DMS53 treated with DMSO at 0.1 percent for 48 hours (cell line): Measurements from ENCODE around the gene C11orf54.
A peak's percentile ranks its signal among the peaks of the same experiment; 100 is the strongest.
"Not testable (repeated sequence)": the region's sequence is repeated elsewhere in the genome, so short reads cannot be mapped to it uniquely, and the experiment has no call there.

Experiments
- DNase-seq: peaks from one replicate; lab custom pipeline; 2025; ENCODE audit not compliant: unreplicated experiment; lab: John Stamatoyannopoulos, UW

C11orf54 gene

DNA sequence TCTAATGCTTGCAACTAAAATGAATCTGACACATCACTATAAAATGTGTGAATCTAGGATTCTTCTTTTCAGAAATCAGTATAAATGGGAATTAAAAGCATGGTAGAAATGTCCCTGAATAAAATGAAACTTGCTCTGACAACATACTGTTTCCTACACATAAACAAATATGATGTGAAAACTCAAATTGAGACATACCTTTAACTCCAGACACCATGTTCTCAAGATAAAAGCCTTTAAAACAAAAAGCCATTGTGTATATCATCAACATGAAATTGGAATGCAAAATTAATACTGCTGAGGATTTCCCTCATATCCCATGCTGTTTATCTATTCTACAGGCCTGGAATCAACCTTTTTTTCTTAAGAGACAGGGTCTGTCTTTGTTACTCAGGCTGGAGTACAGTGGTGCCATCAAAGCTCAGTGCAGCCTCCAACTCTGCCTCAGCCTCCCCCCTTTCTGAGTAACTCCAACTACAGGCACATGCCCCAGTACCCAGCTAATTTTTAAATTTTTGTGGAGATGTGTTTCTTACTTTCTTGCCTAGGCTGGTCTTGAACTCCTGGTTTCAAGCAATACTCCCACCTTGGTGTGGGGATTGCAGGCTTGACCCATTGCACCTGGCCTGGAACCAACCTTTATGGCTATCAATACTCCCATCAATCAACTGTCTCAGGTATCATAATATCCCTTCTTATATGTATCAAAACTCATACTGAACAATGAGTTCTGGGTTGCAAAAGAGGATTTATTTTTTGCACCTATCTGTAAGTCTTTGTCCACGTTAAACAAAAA is 6.8 kb upstream of the C11orf54 start:
- no peak for DNase-seq

DNA sequence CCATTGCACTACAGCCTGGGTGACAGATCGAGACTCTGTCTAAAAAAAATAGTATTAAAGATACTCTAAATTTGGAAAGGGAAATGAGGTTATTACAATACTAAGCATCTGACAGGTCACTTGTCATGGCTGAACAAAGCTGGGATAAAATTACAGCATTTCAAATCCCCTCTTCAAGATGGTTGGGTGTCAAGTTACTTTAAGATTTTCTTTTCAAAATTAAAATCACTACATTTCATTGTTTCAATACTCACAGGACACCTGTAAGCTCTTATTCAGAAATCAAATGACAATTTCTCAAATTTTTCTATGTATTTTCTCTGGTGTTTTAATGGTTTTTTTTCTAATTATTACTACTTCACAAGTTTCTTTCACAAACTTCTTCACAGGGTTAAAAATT is 5.8 kb upstream of the C11orf54 start:
- DNase-seq, result no peak

- no peak for DNase-seq
Observed at GRCh38 chr11:93736129-93736528, 5.3 kb upstream of the C11orf54 start.

GRCh38 chr11:93737904-93738612 is 3.4 kb upstream of the C11orf54 start:
- DNase-seq, result peak; percentile 44

DNA sequence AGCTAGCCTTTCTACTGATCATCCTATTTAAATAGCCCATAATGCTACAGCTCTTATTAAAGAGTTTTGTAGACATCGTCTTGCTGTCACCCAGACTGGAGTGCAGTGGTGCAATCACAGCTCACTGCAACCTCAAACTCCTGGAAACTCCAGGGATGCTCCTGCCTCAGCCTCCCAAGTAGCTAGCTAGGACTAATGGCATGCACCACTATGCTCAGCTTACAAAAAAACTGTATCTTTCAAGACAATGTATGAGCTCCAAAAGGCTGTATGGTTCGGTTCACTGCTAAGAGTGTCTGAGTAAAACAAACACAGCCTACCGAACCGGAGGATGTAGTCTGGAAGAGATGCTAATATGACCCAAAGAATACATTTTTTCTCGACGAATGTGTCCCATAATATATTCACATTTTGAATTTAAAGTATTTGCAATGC is 2.8 kb upstream of the C11orf54 start:
- DNase-seq, result peak; percentile 51

- peak; percentile 56 for DNase-seq
Observed at GRCh38 chr11:93740031-93740729, 1.3 kb upstream of the C11orf54 start.

- peak; percentile 66 for DNase-seq
Observed at GRCh38 chr11:93740730-93741093, 760 bp upstream of the C11orf54 start.

GRCh38 chr11:93741882-93742226 is 382 bp downstream of the C11orf54 start:
- peak; percentile 83 for DNase-seq

DNA sequence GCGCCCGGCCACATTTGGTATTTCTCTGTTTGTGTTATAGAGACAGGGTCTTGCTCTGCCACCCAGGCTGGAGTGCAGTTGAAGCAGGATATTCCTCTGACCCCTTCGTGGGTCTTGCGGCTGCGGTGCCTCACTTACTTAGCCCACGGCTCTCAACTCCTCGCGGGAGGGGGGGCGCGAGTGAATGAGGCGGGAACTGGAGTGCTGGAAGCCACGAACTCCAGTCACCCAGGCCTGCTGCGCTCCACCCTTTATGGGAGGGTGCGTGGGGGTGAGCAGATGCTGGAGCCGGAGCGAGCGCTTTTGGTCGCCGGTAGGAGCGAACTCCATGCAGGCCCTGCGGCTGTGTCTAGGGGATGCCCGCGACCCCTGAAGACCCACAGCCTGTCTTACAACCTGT is 1.8 kb downstream of the C11orf54 start:
- DNase-seq, result no peak

GRCh38 chr11:93744669-93745004 is 3.2 kb downstream of the C11orf54 start:
- DNase-seq, result no peak

- peak; percentile 56 for DNase-seq
Observed at GRCh38 chr11:93745005-93745755, 3.7 kb downstream of the C11orf54 start.

GRCh38 chr11:93746101-93746500 is 4.6 kb downstream of the C11orf54 start:
- no peak for DNase-seq

- no peak for DNase-seq
Observed at GRCh38 chr11:93747122-93747521, 5.7 kb downstream of the C11orf54 start.

- DNase-seq, result no peak
Observed at GRCh38 chr11:93751001-93751400, 9.5 kb downstream of the C11orf54 start.

DNA sequence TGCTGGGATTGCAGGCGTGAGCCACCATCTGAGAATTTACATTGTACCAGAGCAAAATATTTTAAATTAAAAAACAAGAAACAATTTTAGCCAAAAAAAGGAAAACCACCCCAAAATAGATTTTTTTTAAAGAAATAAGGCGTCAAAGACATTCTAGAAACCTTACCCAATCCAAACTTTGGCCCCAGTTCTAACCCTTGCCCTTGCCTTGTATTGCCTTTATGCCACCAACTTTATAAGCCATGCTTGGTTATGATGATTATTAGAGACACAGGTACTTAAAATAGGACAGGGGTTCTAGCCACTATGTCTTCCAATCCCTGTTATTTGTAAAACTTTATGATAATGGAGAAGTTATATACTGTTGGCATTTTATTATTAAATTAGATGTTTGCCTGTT is 11.8 kb downstream of the C11orf54 start:
- DNase-seq, result no peak

- no peak for DNase-seq
Observed at GRCh38 chr11:93756748-93757147, 15.3 kb downstream of the C11orf54 start.

DNA sequence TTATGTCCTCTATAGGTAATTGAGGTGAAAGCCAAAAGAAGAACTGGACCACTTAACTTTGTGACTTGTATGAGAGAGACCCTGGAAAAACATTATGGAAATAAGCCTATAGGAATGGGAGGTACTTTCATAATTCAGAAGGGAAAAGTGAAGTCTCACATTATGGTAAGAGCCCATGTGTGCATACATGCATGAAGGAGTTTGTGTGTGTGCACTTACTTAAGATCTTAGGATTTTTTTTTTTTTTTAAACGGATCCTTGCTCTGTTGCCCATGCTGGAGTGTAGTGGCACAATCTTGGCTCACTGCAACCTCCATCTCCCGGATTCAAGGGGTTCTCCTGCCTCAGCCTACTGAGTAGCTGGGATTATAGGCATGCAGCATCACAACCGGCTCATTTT is 15.8 kb downstream of the C11orf54 start:
- DNase-seq, result no peak

- DNase-seq, result no peak
Observed at GRCh38 chr11:93757924-93758865, 16.7 kb downstream of the C11orf54 start.

- DNase-seq, result not testable (repeated sequence)
Observed at GRCh38 chr11:93759123-93759522, 17.7 kb downstream of the C11orf54 start.

DNA sequence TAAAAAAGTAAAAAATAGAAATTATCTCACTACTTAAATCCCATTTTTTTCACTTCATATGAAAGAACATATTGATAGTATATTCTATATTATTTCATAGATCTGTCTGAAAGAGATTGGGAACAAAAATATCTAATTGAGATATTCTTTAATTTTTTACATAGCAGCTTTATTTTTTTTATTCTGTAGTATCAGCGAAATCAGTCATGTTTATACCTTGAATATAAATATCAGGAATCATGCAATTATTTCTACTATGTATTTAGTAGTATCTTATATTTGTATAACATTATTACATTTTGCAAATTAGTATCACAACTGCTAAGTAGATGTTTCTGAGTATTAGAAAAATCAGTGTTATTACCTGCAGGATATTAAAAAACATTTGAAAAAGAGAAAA is 20.4 kb downstream of the C11orf54 start:
- DNase-seq, result no peak
